Amniotic epithelial cell (primary cell): ENCODE results near the gene SGPL1.

Experiments used
- DNase-seq: peaks from one replicate; pipeline ENCODE4 v3.0.0-alpha.2; 2010; ENCODE audit warnings: low read depth

The SGPL1 gene

GRCh38 chr10:70885931-70886903, 70.5 kb downstream of the SGPL1 start:
- no peak for DNase-seq

GRCh38 chr10:70886921-70887665, 71.3 kb downstream of the SGPL1 start:
- no peak for DNase-seq

GRCh38 chr10:70887804-70888800, 72.4 kb downstream of the SGPL1 start, which contains the start of gene PCBD1:
Gene PCBD1, minus strand, starts transcription at chr10:70888565. Its CDS starts 32 bp downstream, at chr10:70888533.
- peak; percentile 45 for DNase-seq

GRCh38 chr10:70889291-70889690, 73.5 kb downstream of the SGPL1 start:
- peak; percentile 28 for DNase-seq

- DNase-seq = peak; percentile 48
Measured at GRCh38 chr10:70890917-70891431, 75.2 kb downstream of the SGPL1 start.

GRCh38 chr10:70891627-70892026, 75.9 kb downstream of the SGPL1 start:
- DNase-seq = no peak

GRCh38 chr10:70892631-70893030, 76.9 kb downstream of the SGPL1 start:
- DNase-seq = no peak

GRCh38 chr10:70893227-70894006, 77.7 kb downstream of the SGPL1 start:
- no peak for DNase-seq

GRCh38 chr10:70894416-70894815, 78.7 kb downstream of the SGPL1 start:
- no peak for DNase-seq

- no peak for DNase-seq
Measured at GRCh38 chr10:70896551-70896950, 80.8 kb downstream of the SGPL1 start.

GRCh38 chr10:70898687-70899086, 82.9 kb downstream of the SGPL1 start:
- no peak for DNase-seq

GRCh38 chr10:70899096-70899495, 83.3 kb downstream of the SGPL1 start:
- DNase-seq = no peak

GRCh38 chr10:70901276-70901878, 85.6 kb downstream of the SGPL1 start:
- DNase-seq = no peak

GRCh38 chr10:70902661-70903261, 87.0 kb downstream of the SGPL1 start:
- DNase-seq = no peak

GRCh38 chr10:70903262-70903921, 87.6 kb downstream of the SGPL1 start:
- peak; percentile 27 for DNase-seq

- DNase-seq = no peak
Measured at GRCh38 chr10:70905071-70906021, 89.6 kb downstream of the SGPL1 start.

- DNase-seq = no peak
Measured at GRCh38 chr10:70906031-70906783, 90.5 kb downstream of the SGPL1 start.
